GDM1 (cell line): ENCODE data around the gene TUBA1C.
A peak's percentile ranks its signal among the peaks of the same experiment; 100 is the strongest.
"Not testable (repeated sequence)": the region's sequence is repeated elsewhere in the genome, so short reads cannot be mapped to it uniquely, and the experiment has no call there.

Experiments
- DNase-seq: peaks from one replicate; lab custom pipeline; 2025; lab: John Stamatoyannopoulos, UW

Gene TUBA1C

DNA sequence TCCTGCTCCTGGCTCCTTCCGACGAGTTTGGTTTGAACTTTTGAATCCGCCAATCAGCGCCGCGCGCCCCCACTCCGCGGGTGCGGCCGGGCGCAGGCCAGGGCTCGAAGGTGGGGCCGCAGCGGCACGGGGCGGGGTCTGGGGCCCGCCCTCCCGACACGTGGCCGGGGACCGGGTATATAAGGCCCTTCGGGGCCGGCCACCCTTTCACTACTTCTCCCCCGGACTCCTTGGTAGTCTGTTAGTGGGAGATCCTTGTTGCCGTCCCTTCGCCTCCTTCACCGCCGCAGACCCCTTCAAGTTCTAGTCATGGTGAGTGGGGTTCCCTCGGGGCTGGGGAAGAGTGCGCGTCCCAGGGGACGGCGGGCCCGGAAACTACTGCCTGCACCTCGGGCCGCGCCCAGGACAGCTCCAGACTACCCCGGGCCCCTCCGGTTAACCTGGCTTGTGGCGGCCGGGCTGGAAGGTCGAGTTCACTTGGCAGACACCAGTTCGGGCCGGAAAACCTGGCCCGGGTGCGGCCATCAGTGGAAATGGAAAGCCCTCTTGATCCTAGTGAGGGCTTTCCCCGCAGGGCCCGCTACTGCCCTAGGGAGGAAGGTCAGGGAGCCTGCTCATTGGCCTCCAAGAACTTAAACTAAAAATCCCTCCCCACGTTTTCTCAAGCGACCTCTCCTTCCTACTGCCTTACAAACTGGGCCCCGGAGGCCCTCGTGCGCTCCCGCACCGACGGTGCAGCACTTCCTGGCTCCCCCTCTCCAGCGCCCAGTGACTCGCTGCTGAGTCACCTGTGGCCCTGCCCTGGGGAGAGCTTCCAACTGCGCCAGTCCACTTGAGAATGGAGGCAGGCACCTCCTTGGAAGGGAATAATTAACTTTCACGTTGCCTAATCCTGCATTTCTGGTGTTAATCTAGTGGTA, at the start of gene TUBA1C:
Gene TUBA1C, plus strand, starts transcription at position 210 of the 920 bp plus-strand sequence. Its CDS starts 100 bp downstream, at position 310.
- DNase-seq = peak; percentile 91

DNA sequence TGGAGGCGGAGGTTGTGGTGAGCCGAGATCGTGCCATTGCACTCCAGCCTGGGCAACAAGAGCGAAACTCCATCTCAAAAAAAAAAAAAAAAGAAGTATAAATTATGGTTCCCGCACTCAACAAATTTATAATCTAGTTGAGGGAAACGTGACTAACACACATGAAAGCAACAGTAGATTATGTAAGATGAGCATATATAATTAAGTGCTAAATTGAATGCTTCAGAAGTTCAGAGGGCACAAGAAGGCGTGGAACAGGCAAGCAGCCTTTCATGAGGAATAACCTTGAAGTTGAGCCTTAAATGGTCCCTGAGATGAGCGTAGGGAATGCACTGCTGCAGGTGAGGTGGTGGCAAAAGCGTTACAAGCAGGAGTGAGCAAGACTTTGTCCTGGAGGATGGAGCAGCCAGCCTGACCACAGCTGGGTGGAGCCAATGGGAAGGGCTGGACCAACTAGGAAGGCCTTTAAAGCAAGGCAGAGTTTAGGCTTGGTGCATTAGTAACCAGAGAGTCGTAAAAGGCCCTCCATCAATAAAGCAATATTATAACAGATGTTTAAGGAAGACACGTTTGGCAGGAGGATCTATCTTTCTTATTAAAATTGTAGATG, 45.4 kb upstream of the TUBA1C start:
- DNase-seq = no peak

DNA sequence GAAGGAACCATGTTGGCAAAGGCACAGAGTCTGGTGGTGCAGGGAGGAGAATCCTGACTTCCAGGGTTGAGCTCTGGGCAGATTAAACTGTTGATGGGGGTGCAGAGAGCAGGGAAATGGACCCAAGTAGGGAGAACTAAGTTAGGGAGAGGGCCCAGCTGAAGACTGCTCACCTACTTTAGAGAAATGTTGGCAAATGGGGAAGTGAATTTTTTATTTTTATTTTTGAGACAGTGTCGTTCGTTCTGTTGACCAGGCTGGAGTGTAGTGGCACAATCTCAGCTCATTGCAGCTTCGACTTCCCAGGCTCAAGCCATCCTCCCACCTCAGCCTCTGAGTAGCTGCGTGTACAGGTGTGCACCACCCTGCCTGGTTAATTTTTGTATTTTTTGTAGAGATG, 43.9 kb upstream of the TUBA1C start:
- DNase-seq = no peak

DNA sequence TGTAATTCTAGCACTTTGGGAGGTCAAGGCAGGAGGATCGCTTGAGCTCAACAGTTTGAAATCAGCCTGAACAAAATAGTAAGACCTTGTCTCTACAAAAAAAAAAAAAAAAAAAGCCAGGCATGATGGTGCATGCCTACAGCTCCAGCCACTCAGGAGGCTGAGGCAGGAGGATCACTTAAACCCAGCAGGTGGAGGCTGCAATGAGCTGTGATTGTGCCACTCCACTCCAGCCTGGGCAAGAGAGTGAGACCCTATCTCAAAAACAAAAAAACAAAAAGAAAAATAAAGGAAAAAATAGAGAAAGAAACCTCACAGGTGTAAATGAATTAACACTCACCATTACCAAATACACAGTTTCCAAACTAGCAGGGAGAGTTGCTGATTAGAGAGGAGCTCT, 41.8 kb upstream of the TUBA1C start:
- no peak for DNase-seq

DNA sequence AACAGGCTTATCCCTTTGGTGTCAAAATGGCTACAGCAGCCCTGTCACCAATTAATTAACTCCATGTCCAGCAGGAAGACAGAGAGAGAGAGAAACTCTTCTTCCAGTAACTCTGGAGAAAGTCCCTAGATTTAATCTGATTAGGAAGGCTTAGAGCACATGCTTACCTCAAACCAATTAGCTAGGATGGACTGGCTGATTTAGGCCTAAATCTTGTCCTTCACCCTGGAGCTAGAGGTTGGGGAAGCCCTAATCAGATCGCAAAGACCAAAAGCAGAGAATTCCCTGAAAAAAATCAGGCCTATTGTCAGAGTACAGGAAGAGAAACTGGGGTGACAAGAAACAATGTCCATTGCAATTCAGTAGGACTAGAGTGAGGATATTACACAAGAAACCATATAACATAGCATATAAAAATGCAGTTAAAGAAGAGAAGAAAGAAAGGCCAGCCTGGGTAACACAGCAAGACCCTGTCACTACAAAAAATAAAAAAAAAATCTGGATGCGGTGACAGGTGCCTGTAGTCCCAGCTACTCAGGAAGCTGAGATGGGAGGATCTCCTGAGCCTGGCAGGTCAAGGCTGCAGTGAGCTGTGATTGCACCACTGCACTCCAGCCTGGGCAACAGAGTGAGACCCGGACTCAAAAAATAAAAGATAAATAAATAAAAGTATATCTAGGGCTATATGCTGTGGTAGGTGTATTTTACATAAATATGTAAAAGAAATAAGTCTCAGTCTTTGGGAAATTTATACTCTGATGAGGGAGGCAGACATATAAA, 41.1 kb upstream of the TUBA1C start:
- DNase-seq = no peak

DNA sequence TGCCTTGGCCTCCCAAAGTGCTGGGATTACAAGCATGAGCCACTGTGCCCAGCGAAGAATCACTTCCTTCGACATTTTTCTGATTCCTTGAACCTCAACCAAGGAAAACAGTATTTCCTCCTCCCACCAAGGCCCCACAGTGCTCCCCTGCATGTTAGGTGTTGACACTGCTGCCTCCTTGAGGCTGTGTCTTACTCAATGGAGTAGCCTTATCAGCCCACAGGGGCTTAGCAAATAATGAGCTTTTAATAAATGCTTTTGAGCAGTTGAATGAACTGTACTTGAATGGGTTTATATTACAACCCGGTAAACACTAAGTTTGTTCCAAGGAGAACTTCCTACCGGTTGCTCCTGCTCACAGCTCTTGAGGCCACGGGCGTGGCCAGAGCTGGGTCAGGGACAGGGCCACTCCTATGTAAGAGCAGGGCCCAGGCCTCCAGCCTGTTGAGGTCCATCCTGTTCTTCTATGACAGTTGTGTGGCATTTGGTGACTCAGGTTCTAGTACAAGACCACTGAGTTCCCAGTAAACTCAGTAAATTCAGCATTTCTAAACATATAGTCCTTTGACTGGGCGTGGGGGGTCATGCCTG, 39.2 kb upstream of the TUBA1C start:
- no peak for DNase-seq

DNA sequence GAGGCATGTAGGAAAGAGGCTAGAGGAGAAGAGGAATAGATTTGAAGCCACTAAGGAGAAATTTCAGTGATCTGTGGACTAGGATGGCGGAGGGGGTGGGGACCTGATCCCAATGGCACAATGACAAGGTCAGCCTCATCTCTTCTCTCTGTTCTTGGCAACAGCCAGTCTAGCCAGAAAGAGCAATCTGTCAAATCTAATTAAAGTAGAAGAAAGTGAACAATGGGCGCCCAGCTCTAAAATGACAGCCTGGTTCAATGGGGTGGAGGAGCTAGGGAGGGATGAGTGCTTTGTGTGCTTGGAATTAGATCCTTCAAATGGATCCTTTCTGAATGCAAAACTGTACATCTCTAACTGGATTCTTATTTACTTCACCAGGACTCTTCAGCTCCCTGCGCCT, 37.2 kb upstream of the TUBA1C start:
- no peak for DNase-seq

DNA sequence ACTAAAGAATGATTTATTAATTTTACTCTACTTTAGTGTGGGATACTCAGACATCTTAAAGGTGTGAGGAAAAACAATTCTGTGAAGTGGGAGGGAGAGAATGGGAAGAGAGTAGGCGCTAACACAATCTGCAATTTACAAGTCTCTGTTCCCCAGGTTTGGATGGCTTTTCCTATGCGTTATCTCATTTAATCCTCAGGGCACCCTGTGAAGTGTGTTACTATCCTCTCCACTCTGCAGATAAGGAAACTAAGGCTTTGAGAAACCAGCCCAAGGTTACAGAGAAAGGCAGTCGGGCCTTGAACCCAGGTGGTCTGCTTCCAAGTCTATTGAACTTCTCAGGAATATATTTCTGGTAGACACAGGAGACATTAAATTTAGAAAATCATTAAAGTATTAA, 36.2 kb upstream of the TUBA1C start:
- DNase-seq = no peak

DNA sequence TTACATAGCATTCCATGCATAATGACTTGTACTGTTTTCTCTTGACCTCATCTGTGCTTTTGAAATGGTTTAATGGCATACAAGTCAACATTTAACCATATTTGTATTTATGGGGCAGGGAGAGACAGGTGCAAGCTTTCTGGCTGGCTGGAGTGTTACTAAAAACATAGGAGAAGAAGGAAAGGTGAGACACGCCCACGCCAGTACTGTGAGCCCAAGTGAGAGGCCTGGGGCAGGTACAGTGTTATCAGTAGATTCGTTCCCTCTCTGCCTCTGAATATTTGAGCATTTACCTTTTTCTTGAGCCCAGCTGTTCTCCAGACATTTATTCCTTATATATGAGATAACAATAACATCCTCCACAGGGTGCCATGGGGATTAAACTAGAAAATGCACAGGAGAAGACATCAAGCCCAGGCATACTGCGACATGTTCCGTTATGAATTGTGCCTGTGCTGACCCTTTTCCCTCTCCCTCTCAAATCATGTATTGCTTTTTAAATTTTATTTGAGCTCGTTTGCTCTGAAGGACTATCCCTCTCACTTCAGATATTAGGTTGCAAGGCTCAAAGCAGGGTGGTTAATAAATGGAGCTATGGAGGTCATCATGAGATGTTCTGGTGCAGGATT, 34.6 kb upstream of the TUBA1C start:
- no peak for DNase-seq

DNA sequence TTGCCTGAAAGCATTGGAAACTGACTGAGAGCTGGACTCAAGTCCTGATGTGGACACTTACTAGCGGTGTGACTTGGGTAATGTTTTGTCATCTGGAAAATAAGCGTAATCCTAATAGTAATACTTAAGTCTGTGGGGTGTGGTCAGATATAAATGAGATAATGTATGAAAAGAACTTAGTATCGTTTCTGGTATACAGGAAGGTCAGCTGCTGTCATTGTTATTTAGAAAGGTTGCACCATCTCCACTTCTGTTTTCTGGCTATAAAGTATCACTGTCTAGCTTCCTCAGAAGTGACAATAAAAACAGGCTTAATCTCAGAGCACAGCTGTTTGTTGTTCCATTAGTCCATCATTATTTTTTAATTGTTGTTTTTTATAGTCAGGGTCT, 34.1 kb upstream of the TUBA1C start:
- no peak for DNase-seq

DNA sequence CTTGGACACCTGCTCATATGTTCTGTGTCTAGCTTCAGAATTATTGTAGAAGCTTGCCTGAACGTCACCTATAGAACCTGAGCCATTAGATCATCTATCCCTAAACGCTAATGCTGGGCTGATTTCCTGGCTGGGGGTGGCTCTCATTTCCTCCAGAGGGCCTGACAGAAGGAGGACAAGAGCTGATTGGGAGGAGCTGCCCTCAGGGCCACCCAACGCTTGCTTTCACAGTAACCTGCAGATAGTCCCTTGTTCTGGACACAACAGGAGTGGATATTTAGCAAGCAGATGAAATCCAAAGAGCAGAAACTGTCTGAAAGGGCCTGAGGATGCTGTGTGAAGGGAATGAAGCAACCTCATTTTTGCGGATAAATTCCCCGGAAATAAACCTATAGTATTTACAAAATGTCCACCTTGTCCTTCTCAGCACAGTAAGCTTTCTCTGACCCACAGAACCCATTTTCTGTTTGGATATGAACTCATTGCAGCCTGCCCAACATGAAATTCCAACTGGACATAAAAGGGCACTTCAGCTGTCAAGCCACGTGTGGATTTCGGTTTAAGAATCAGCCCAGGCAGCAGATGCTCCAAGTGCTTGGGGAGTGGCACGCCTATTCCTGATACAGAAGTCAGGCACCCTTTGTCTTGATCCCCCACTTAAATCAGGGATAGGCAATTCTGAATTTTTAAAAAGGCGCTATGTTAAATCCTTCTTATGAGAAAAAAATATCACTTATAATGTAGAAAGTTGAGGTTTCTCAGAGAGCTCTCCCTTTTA, 32.8 kb upstream of the TUBA1C start:
- DNase-seq = no peak

DNA sequence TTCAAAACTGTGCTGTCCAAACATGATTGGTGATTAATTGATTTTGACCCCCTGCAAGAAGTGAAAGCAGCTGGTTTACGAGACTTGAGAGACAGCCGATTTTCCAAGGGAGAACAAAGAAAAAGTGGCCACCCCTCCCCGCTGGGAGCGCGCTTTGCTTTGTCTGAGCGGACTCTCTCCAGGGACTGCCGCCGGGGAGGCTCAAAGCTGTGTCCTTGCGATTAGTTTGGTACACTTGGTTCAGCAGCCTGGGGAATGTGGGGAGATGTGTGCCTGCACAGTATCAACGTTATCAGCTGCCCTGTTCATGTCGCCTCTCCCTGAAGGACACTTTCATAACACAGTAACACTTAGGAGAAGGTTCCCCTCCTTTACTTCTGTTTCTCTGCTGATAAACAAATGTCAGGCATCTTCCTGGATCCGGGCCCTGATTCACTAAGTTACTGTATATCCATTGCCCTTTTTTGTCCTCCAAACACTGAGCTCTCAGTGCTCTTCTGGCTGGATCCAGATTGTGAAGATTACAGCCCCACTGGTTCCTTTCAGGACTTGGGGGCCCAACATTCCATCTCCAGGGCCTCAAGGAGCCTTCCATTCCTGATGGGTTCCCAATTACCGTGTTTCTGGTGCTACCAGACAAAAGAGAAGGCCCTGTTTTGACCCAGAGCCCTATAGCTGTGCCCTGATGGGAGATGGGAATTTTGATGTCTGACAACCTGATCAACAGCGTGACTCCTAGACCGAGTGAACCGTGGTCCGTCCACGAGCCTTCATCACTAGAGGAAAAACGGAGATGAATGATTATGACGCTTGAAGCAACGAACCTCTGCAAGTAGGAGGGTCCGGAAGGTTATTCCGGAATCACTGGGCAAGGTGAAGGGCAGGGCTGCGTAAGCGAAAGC, 31.7 kb upstream of the TUBA1C start:
- DNase-seq = no peak

DNA sequence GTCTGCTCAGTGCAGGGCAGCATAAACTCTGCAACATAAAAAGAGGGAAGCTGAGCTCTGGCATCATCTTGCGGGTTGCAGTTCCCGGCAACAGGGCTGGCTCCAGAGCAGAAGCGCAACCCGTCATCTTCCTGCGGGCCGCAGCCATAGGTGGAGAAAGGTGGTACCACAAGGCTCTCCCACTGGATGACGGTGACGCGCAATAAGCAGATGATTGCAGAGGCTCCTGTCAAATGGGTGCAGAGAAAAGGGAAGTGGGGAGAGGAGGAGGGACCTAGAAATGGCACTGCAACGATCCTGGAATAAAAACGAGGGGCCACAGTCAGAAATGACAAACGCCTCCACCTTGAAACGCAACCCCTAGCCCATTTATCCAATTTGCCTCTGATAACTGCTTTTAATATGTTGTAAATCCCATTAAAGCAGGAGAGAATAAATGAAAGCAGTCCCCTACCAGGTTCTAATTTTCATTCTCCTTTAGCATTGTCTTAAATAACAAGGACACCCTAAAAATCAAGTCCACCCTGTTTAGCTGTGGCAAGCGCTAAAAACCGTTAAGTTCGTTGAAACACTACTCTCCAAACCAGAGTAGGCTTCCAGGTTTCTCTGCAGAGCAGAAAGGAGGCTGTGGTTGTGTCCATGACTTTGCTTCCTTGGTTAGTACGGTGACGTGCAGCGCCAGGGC, 30.9 kb upstream of the TUBA1C start:
- DNase-seq = peak; percentile 90

DNA sequence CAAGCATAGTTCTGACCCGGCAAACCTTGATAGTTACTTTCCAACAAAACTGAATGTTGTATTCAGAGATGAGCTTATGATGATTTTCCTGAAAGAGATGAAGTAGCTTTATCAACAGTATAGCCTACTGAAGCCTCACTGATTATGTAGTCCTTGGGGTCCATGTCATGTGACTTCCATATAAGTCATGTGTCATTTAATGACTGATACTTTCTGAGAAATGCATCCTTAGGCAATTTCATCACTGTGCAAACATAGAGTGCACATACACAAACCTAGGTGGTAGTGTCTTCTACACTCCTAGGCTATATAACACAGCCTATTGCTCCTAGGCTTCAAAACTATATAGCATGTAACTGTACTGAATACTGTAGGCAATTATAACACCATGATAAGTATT, 28.5 kb upstream of the TUBA1C start:
- DNase-seq = no peak

DNA sequence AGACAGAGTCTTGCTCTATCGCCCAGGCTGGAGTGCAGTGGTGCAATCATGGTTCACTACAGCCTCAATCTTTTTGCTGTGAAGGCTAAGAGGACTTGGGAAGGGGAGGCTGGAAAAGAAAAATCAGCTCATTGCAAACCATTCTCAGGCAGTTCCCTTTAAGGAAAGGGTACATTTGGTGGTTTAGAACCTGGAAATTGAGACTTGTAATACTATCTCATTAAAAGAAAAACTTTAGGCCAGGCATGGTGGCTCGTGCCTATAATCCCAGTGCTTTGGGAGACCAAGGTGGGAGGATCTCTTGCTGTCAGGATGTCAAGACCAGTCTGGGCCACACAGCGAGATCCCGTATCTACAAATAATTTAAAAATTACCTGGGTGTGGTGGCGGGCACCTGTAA, 21.3 kb upstream of the TUBA1C start:
- no peak for DNase-seq

DNA sequence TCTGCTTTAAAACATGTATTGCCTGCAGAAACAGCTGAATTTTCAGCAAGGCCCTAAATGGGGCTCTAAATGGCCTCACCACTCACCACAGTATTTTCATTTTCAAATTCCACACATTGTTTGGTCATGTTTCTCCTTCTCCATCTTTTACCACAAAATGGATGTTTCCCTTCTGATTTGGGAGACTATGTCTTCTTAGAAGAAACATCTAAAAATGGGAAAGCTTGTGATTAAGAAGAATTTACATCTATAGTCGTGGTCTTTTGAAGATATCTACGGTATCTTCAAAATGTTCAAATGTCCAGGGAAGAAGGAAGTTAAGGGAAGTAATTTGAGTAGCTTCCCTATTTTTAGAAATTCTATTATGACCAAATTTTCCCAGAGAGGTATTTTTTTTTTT, 20.7 kb upstream of the TUBA1C start:
- DNase-seq = no peak

DNA sequence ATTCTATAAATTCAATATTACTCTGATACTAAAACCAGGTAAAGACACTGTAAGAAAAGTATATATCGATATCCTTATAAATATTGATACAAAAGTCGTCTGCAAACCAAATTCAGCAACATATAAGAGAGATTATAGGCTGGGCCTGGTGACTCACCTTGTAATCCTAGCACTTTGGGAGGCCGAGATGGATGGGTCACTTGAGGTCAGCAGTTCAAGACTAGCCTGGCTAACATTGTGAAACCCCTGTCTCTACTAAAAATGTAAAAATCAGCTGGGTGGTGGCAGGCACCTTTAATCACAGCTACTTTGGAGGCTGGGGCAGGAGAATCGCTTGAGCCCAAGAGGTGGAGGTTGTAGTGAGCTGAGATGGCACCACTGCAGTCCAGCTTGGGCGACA, 13.5 kb upstream of the TUBA1C start:
- DNase-seq = no peak

DNA sequence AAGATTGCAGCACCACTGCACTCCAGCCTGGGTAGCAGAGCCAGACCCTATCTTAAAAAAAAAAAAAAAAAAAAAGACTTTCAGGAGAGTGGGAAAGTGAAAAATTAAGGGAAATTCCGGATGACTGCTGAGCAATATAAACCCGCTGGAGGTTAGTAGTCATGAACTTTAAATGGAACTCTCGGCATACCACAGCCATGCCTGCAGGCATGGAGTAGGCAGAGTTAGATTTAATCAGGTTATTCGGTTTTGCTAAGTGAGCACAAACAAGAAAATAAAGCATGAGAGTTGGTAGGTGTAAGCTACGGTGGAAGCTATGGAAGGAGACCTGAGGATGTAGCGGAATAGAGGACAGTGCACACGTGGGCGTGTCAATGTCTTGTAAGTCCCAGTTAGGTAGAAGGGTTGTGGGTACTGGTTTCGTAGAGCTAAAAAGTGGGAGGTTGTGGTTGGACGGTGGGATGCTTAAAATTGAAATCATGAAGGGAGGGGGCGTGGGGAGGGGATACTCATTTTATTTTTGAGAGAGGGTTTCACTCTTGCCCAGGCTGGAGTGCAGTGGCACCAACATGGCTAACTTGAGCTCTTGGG, 11.8 kb upstream of the TUBA1C start:
- DNase-seq = no peak

DNA sequence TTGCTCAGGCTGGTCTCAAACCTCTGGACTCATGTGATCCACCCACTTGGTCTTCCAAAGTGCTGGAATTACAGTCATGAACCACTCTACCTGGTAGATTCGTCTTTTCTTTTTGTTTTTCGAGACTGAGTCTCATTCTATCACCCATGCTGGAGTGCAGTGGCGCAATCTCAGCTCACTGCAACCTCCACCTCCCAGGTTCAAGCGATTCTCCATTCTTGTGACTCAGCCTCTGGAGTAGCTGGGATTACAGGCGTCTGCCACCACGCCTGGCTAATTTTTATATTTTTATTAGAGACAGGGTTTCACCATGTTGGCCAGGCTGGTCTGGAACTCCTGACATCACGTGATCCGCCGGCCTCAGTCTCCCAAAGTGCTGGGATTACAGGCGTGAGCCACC, 9.4 kb upstream of the TUBA1C start:
- DNase-seq = not testable (repeated sequence)
